Measurements from ENCODE around the gene LMOD2. TPM values are rescaled to one million over a fixed set of nuclear protein-coding genes. Genes with fewer than 3 reads are reported as not detected.

LMOD2 gene
- total and polyA plus RNA-seq, 2 experiments from 2014 or later = not detected

- Histone ChIP-seq H3K27ac (ENCODE audit: low read depth) (no peak overlapping the region; the same call in 1 of the 2 replicates), H3K36me3 (ENCODE audit: insufficient read depth) (no peaks in the 10 kb centered on the region), H3K4me1 (ENCODE audit: insufficient read depth) (no peaks in the 10 kb centered on the region), H3F3A (replicated peaks; ENCODE audit: low read depth) (no peaks in the 10 kb centered on the region), H3K4me2 (no peak overlapping the region), H2AFZ (no peak overlapping the region), H3K79me2 (replicated peaks; ENCODE audit: insufficient read depth) (no peaks in the 10 kb centered on the region), H3K27me3 (ENCODE audit: insufficient read depth) (no peaks in the 10 kb centered on the region), H3K9me2 (ENCODE audit: insufficient read depth) (no peaks in the 10 kb centered on the region), H3K4me3 (no peak overlapping the region), H4K20me1 (replicated peaks; ENCODE audit: insufficient read depth) (no peaks in the 10 kb centered on the region)
- no peaks in the 10 kb centered on the region for H3K9me3 Mint-ChIP-seq
- peaks cover 2% of the 10 kb centered on the region for H3K27me3 Mint-ChIP-seq (ENCODE audit: insufficient read depth, low read depth, poor library complexity)
- ATAC-seq = no peak
- no peak overlapping the region for H3K27ac Mint-ChIP-seq
- TF ChIP-seq STAT1 (IDR thresholded peaks at IDR 0.05; ENCODE audit: unreplicated experiment) = no peak
- TF ChIP-seq ZNF462 (CRISPR knock-in tag; IDR thresholded peaks at IDR 0.05) = no peak
- TF ChIP-seq, protein P1, sequence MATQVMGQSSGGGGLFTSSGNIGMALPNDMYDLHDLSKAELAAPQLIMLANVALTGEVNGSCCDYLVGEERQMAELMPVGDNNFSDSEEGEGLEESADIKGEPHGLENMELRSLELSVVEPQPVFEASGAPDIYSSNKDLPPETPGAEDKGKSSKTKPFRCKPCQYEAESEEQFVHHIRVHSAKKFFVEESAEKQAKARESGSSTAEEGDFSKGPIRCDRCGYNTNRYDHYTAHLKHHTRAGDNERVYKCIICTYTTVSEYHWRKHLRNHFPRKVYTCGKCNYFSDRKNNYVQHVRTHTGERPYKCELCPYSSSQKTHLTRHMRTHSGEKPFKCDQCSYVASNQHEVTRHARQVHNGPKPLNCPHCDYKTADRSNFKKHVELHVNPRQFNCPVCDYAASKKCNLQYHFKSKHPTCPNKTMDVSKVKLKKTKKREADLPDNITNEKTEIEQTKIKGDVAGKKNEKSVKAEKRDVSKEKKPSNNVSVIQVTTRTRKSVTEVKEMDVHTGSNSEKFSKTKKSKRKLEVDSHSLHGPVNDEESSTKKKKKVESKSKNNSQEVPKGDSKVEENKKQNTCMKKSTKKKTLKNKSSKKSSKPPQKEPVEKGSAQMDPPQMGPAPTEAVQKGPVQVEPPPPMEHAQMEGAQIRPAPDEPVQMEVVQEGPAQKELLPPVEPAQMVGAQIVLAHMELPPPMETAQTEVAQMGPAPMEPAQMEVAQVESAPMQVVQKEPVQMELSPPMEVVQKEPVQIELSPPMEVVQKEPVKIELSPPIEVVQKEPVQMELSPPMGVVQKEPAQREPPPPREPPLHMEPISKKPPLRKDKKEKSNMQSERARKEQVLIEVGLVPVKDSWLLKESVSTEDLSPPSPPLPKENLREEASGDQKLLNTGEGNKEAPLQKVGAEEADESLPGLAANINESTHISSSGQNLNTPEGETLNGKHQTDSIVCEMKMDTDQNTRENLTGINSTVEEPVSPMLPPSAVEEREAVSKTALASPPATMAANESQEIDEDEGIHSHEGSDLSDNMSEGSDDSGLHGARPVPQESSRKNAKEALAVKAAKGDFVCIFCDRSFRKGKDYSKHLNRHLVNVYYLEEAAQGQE (IDR thresholded peaks at IDR 0.05; ENCODE audit: unreplicated experiment) = no peak
- no peak for TF ChIP-seq EZH2 (IDR thresholded peaks at IDR 0.05; ENCODE audit: low read depth, unreplicated experiment)
- TF ChIP-seq NANOG (IDR thresholded peaks at IDR 0.05; ENCODE audit: borderline replicate concordance) = no peak
- no peak for TF ChIP-seq ZNF114 (CRISPR knock-in tag; IDR thresholded peaks at IDR 0.05)
- TF ChIP-seq, protein P2, sequence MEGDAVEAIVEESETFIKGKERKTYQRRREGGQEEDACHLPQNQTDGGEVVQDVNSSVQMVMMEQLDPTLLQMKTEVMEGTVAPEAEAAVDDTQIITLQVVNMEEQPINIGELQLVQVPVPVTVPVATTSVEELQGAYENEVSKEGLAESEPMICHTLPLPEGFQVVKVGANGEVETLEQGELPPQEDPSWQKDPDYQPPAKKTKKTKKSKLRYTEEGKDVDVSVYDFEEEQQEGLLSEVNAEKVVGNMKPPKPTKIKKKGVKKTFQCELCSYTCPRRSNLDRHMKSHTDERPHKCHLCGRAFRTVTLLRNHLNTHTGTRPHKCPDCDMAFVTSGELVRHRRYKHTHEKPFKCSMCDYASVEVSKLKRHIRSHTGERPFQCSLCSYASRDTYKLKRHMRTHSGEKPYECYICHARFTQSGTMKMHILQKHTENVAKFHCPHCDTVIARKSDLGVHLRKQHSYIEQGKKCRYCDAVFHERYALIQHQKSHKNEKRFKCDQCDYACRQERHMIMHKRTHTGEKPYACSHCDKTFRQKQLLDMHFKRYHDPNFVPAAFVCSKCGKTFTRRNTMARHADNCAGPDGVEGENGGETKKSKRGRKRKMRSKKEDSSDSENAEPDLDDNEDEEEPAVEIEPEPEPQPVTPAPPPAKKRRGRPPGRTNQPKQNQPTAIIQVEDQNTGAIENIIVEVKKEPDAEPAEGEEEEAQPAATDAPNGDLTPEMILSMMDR (conservative IDR thresholded peaks at IDR 0.05; ENCODE audit: low read depth in 2 of 2) = no peak
- no peak for TF ChIP-seq ZNF331 (CRISPR knock-in tag; IDR thresholded peaks at IDR 0.05; ENCODE audit: low read depth)
- TF ChIP-seq EZH2phosphoT487 (IDR thresholded peaks at IDR 0.05; ENCODE audit: unreplicated experiment) = no peak
- TF ChIP-seq ETS1 (IDR thresholded peaks at IDR 0.05) = no peak
- no peak for TF ChIP-seq JUNB (IDR thresholded peaks at IDR 0.05; ENCODE audit: unreplicated experiment)
- no peak for TF ChIP-seq POLR2AphosphoS5 (IDR thresholded peaks at IDR 0.05; ENCODE audit: low read depth)
- TF ChIP-seq CREB1 (CRISPR knock-in tag; IDR thresholded peaks at IDR 0.05; ENCODE audit: low read depth) = no peak
- no peak overlapping the region for H3K4me3 Mint-ChIP-seq
- no peak for DNase-seq (ENCODE audit: low spot score)
- no peaks in the 10 kb centered on the region for H3K36me3 Mint-ChIP-seq (ENCODE audit: low read depth)
- H3K4me1 Mint-ChIP-seq = peaks cover 6% of the 10 kb centered on the region
Measured at GRCh38 chr7:123637878-123638277, 17.8 kb upstream of the LMOD2 start.
